Fibroblast of the aortic adventitia (primary cell): Measurements from ENCODE around the gene MAGI3. TPM values are rescaled to one million over a fixed set of nuclear protein-coding genes. Genes with fewer than 3 reads are reported as not detected.
"Not testable (repeated sequence)": the region's sequence is repeated elsewhere in the genome, so short reads cannot be mapped to it uniquely, and the experiment has no call there.

Source experiments
- DNase-seq: peaks from one replicate; pipeline ENCODE4 v3.0.0-alpha.2; 2010; ENCODE audit warnings: low read depth
- H3K4me3 ChIP-seq: 2 replicates; pipeline ENCODE4 v1.5.1; 2011; ENCODE audit warnings: low read depth, mild to moderate bottlenecking, control low read depth, low read length, moderate library complexity
- CTCF ChIP-seq: IDR thresholded peaks from 2 replicates; pipeline ENCODE4 v1.5.1; 2011; ENCODE audit warnings: mild to moderate bottlenecking, low read length, control low read depth, inconsistent platforms; ENCODE audit not compliant: insufficient read depth
- total RNA-seq: library from RNA; depleted of rRNA; stranded (reverse); fragments of >200 nt; gene quantifications from 2 replicates; pipeline ENCODE4 v1.2.3, GENCODE V29; 2012; ENCODE audit warnings: low replicate concordance

MAGI3 gene
- total RNA-seq, 1 donor, result 16.1 TPM

GRCh38 chr1:113567427-113567826 lies 177.1 kb downstream of the MAGI3 start:
- H3K4me3 ChIP-seq, result no peak overlapping the region
- no peak for DNase-seq
- no peak for TF ChIP-seq CTCF

- not testable (repeated sequence) for DNase-seq, H3K4me3 ChIP-seq
These were observed 185.5 kb downstream of the MAGI3 start for GRCh38 chr1:113575744-113576260.

- no peak overlapping the region for H3K4me3 ChIP-seq
- TF ChIP-seq CTCF, result no peak
- no peak for DNase-seq
These were observed 186.0 kb downstream of the MAGI3 start for GRCh38 chr1:113576271-113576670.

- TF ChIP-seq CTCF, result no peak
- DNase-seq, result peak; percentile 54
- H3K4me3 ChIP-seq, result no peak overlapping the region
These were observed 189.1 kb downstream of the MAGI3 start for GRCh38 chr1:113579256-113580018.

GRCh38 chr1:113581323-113581722 lies 191.0 kb downstream of the MAGI3 start:
- TF ChIP-seq CTCF, result no peak
- no peak overlapping the region for H3K4me3 ChIP-seq
- no peak for DNase-seq

- no peak for DNase-seq
- TF ChIP-seq CTCF, result no peak
- H3K4me3 ChIP-seq, result no peak overlapping the region
These were observed 191.8 kb downstream of the MAGI3 start for GRCh38 chr1:113582084-113582483.

GRCh38 chr1:113587475-113587874 lies 197.2 kb downstream of the MAGI3 start:
- TF ChIP-seq CTCF, result no peak
- no peak for DNase-seq

More at GRCh38 chr1:113587475-113587874, 197.2 kb downstream of the MAGI3 start:
- no peak overlapping the region for H3K4me3 ChIP-seq
